Coronary artery (tissue), 2 donors: ENCODE data around the gene BEX1.

ENCODE experiments used
- DNase-seq: peaks from one replicate; pipeline ENCODE4 v3.0.0-alpha.2; 2017; ENCODE audit warnings: low spot score
- H3K27ac ChIP-seq, 2 donors: fragments of 200-600 bp; sonication (generic); one replicate each; pipeline ENCODE4 v1.5.1; 2016 to 2019
- H3K4me3 ChIP-seq: fragments of 200-600 bp; sonication (generic); 2 replicates; pipeline ENCODE4 v1.5.1; 2016; ENCODE audit warnings: mild to moderate bottlenecking, moderate library complexity
- TF ChIP-seq, protein P1 (sequence below): fragments of 200-600 bp; sonication (generic); IDR thresholded peaks from one replicate; pipeline ENCODE4 v1.5.1; 2019; ENCODE audit warnings: antibody characterized with exemption

Gene BEX1

DNA sequence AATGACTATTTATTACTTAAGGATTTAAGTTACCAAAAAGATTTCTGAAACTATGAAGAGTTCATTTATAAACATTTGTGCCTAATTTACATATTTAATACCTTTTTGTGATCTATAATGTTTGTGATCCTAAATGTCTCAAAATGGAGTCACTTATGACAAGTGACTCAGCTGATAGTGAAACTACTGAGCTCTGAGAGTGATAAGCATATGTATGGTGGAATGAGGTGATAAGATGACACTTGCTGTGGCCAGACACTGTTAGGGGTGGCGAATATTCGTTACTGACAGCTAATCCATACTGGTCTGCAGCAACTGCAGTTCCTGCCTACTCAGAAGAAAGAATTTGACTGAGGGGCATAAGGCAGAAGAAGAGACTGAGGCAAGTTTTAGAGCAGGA, 34.5 kb upstream of the BEX1 start:
- TF ChIP-seq, protein P1, sequence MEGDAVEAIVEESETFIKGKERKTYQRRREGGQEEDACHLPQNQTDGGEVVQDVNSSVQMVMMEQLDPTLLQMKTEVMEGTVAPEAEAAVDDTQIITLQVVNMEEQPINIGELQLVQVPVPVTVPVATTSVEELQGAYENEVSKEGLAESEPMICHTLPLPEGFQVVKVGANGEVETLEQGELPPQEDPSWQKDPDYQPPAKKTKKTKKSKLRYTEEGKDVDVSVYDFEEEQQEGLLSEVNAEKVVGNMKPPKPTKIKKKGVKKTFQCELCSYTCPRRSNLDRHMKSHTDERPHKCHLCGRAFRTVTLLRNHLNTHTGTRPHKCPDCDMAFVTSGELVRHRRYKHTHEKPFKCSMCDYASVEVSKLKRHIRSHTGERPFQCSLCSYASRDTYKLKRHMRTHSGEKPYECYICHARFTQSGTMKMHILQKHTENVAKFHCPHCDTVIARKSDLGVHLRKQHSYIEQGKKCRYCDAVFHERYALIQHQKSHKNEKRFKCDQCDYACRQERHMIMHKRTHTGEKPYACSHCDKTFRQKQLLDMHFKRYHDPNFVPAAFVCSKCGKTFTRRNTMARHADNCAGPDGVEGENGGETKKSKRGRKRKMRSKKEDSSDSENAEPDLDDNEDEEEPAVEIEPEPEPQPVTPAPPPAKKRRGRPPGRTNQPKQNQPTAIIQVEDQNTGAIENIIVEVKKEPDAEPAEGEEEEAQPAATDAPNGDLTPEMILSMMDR = no peak
- H3K4me3 ChIP-seq = no peak overlapping the region
- no peak for DNase-seq

DNA sequence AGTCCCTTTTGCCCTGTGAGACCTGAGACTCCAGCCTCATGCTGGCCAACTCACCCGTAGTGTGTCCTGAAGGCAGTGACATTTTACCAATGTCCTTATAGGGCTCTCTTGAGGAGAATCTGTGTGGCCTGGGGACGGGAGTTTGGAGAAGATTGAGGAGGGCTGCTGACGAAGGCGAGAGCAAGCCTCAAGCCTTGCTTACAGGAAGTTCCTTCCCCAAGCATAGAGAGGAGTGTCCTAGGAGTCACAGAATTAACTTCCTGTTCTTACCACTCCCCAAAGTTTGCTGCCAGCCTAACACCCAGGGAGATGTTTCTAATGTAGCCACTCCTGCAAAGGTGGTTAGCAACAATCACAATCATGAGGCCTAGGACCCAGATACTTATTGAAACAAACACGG, 29.0 kb upstream of the BEX1 start, which contains the start of gene NXF3:
Gene NXF3, minus strand, starts transcription at position 202 of the 400 bp plus-strand sequence. Its CDS starts 120 bp downstream, at position 82.
- TF ChIP-seq, protein P1 = no peak
- no peak for DNase-seq
- no peak within 1 kb of the TSS for H3K4me3 ChIP-seq
- no peak within 1 kb of the TSS for H3K27ac ChIP-seq

More for the DNA sequence above, 34.5 kb upstream of the BEX1 start:
- no peak overlapping the region for H3K27ac ChIP-seq

DNA sequence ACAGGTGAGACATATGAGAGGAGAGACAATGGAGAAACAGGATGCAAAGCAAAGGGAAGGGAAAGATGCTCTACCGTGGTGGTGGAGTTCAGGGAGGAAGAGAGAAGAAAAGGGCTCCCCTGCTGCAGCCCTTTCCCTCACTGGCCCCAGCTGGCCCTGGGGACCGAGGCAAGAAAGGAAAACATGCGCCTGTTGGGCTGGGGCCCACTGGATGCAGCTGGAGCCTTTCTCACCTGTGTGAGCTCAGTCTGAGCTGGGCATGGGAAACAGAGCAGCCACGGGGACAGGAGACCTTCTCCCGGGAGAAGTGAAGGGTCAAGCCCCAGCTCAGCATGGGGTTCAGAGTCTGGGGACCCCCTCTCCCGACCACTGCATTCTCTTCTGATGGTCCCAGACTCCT, 17.1 kb upstream of the BEX1 start:
- DNase-seq = no peak
- H3K4me3 ChIP-seq = no peak overlapping the region
- TF ChIP-seq, protein P1 = no peak
- no peak overlapping the region for H3K27ac ChIP-seq

DNA sequence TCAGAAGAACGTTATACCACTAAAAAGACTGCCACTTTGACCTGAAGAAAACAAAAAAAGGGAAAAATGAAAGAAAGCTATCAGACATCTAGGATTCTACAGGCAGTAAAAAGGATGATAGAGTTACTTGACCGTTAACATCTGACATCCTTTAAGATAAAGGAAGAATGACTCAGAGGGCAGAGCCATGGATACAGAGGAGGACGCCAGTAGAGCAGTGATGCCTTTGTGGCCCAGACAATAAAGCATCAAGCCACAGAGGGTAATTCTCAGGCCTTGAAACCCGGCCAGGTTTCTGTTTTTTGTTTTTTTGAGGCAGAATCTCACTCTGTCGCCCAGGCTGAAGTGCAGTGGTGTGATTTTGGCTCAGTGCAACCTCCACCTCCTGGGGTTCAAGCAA, 9.5 kb upstream of the BEX1 start:
- TF ChIP-seq, protein P1 = no peak
- no peak overlapping the region for H3K4me3 ChIP-seq
- no peak for DNase-seq
- H3K27ac ChIP-seq = no peak overlapping the region

DNA sequence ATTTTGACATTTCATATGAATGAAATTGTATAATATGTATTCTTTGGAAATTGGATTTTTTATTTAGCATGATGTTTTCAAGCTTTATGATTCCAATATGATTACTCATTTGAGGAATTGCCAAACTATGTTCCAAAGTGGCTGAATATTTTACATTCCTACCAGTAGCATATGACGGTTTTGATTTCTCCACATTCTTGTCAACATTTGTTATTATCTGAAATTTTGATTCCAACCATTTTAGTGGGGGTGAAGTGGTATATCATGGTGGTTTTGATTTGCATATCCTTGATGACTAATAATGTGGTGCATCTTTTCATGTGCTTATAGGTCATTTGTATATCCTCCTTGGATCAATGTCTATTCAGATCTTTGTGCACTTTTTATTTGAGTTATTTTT, 2.6 kb upstream of the BEX1 start:
- H3K4me3 ChIP-seq = no peak overlapping the region
- no peak for DNase-seq
- TF ChIP-seq, protein P1 = no peak

DNA sequence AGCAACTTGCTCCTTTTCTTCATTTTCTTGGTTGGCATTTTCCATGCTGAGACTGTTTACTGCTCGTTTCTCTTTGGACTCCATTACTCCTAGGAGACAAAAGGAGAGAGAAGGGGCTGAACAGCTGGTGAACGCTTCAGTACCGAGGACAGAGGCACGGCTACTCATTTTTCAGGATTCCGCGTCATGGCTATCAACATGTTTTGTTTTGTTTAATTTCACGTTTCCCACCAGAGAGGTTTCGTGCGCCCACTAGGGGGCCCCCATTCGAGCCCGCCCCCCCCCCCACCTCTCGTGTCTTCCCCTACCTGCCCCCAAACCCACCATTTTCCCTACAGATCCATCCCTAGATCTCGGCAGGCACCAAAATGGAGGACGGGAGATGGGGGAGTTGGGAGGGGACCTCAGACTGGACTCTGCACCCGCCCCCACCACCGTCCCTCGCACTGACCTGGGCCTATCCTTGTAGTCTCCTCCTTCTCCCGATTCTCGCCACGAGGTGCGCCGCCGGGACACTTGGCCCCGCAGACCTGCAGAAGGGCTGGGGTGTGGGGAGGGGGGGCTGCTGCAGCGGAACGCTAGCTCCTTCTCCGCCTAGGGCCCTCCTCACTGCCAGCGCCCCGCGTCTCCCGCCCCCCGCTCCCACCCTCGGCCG, 653 bp downstream of the BEX1 start:
- TF ChIP-seq, protein P1 = no peak
- no peak for DNase-seq
- peak overlapping the region; percentile 56 for H3K4me3 ChIP-seq
- H3K27ac ChIP-seq = no peak overlapping the region

More for the DNA sequence above, 2.6 kb upstream of the BEX1 start:
- H3K27ac ChIP-seq = no peak overlapping the region

DNA sequence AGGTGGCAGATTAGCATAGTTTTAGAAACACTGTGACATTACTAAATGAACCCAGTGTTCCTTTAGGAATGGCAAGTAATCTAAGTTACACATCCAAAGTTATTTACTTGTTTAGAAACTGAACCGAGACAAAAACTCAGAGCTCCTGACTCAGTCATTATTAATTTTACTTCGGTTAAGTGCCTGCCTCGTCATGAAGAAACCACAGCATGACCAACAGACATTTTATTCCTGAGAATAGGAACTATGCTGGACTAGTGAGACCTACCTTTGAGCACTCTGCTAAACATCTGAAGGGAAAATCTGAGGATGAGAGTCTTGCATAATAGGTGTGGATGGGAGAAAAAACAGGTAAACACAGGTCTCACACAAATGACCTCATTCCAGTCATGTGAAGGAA, 2.5 kb downstream of the BEX1 start:
- no peak overlapping the region for H3K4me3 ChIP-seq
- H3K27ac ChIP-seq = no peak overlapping the region
- DNase-seq = no peak
- TF ChIP-seq, protein P1 = no peak
